ENCODE data around the gene TET3. TPM values are rescaled to one million over a fixed set of nuclear protein-coding genes. Genes with fewer than 3 reads are reported as not detected.

Gene TET3
- total and polyA plus RNA-seq, 9 of the 15 experiments (the other 6 are each of a cell fraction or from before 2014, with no cell fraction given) = 0.35 to 16.3 (median 5.5) TPM

DNA sequence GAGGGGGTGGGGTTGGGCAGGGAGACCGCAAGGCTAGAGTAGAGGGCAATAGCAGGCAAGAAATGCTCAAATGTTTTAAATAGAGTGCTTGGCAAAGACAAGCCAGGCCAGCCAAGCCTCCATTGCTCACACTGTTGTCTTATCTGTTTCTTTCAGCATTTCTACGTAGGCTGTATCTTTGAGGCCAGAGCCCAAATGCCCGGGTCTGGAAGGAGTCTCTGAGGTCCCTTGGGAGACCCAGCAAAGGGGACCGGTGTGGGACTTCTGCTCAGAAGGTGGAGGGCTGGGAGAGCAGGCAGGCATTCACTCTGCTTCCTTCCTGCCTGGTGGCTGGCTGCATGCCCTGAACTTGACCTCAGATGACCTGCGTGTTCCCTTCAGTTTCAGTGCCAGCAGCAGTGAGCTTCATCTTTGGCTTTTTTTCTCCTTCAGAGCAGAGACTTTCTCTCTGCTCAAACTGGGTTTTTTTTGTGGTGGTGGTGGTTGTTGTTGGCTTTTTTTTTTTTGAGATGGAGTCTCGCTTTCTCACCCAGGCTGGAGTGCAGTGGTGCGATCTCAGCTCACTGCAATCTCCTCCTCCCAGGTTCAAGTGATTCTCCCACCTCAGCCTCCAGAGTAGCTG lies 13.7 kb upstream of the TET3 start (continued):
- TF ChIP-seq, protein P1, sequence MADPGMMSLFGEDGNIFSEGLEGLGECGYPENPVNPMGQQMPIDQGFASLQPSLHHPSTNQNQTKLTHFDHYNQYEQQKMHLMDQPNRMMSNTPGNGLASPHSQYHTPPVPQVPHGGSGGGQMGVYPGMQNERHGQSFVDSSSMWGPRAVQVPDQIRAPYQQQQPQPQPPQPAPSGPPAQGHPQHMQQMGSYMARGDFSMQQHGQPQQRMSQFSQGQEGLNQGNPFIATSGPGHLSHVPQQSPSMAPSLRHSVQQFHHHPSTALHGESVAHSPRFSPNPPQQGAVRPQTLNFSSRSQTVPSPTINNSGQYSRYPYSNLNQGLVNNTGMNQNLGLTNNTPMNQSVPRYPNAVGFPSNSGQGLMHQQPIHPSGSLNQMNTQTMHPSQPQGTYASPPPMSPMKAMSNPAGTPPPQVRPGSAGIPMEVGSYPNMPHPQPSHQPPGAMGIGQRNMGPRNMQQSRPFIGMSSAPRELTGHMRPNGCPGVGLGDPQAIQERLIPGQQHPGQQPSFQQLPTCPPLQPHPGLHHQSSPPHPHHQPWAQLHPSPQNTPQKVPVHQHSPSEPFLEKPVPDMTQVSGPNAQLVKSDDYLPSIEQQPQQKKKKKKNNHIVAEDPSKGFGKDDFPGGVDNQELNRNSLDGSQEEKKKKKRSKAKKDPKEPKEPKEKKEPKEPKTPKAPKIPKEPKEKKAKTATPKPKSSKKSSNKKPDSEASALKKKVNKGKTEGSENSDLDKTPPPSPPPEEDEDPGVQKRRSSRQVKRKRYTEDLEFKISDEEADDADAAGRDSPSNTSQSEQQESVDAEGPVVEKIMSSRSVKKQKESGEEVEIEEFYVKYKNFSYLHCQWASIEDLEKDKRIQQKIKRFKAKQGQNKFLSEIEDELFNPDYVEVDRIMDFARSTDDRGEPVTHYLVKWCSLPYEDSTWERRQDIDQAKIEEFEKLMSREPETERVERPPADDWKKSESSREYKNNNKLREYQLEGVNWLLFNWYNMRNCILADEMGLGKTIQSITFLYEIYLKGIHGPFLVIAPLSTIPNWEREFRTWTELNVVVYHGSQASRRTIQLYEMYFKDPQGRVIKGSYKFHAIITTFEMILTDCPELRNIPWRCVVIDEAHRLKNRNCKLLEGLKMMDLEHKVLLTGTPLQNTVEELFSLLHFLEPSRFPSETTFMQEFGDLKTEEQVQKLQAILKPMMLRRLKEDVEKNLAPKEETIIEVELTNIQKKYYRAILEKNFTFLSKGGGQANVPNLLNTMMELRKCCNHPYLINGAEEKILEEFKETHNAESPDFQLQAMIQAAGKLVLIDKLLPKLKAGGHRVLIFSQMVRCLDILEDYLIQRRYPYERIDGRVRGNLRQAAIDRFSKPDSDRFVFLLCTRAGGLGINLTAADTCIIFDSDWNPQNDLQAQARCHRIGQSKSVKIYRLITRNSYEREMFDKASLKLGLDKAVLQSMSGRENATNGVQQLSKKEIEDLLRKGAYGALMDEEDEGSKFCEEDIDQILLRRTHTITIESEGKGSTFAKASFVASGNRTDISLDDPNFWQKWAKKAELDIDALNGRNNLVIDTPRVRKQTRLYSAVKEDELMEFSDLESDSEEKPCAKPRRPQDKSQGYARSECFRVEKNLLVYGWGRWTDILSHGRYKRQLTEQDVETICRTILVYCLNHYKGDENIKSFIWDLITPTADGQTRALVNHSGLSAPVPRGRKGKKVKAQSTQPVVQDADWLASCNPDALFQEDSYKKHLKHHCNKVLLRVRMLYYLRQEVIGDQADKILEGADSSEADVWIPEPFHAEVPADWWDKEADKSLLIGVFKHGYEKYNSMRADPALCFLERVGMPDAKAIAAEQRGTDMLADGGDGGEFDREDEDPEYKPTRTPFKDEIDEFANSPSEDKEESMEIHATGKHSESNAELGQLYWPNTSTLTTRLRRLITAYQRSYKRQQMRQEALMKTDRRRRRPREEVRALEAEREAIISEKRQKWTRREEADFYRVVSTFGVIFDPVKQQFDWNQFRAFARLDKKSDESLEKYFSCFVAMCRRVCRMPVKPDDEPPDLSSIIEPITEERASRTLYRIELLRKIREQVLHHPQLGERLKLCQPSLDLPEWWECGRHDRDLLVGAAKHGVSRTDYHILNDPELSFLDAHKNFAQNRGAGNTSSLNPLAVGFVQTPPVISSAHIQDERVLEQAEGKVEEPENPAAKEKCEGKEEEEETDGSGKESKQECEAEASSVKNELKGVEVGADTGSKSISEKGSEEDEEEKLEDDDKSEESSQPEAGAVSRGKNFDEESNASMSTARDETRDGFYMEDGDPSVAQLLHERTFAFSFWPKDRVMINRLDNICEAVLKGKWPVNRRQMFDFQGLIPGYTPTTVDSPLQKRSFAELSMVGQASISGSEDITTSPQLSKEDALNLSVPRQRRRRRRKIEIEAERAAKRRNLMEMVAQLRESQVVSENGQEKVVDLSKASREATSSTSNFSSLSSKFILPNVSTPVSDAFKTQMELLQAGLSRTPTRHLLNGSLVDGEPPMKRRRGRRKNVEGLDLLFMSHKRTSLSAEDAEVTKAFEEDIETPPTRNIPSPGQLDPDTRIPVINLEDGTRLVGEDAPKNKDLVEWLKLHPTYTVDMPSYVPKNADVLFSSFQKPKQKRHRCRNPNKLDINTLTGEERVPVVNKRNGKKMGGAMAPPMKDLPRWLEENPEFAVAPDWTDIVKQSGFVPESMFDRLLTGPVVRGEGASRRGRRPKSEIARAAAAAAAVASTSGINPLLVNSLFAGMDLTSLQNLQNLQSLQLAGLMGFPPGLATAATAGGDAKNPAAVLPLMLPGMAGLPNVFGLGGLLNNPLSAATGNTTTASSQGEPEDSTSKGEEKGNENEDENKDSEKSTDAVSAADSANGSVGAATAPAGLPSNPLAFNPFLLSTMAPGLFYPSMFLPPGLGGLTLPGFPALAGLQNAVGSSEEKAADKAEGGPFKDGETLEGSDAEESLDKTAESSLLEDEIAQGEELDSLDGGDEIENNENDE (IDR thresholded peaks at IDR 0.05; ENCODE audit: low read depth, low read length) = no peak
- TF ChIP-seq ZFP1 (CRISPR knock-in tag; IDR thresholded peaks at IDR 0.05) (no peak), ZNF766 (CRISPR knock-in tag; conservative IDR thresholded peaks at IDR 0.05) (no peak), TBP (optimal IDR thresholded peaks at IDR 0.05; ENCODE audit: low read depth, low read length) (no peak), MAFK (IDR thresholded peaks at IDR 0.05; ENCODE audit: low read length) (no peak), NCOR1 (IDR thresholded peaks at IDR 0.05) (peak; percentile 89), ZKSCAN8 (CRISPR knock-in tag; IDR thresholded peaks at IDR 0.05) (no peak), ZBTB7A (IDR thresholded peaks at IDR 0.05; ENCODE audit: borderline replicate concordance, control insufficient read depth, low read depth, low read length) (peak; percentile 75; the same call in 1 of the 2 replicates)
- TF ChIP-seq, protein P2, sequence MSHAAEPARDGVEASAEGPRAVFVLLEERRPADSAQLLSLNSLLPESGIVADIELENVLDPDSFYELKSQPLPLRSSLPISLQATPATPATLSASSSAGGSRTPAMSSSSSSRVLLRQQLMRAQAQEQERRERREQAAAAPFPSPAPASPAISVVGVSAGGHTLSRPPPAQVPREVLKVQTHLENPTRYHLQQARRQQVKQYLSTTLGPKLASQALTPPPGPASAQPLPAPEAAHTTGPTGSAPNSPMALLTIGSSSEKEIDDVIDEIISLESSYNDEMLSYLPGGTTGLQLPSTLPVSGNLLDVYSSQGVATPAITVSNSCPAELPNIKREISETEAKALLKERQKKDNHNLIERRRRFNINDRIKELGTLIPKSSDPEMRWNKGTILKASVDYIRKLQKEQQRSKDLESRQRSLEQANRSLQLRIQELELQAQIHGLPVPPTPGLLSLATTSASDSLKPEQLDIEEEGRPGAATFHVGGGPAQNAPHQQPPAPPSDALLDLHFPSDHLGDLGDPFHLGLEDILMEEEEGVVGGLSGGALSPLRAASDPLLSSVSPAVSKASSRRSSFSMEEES (CRISPR knock-in tag; IDR thresholded peaks at IDR 0.05) = no peak
- TF ChIP-seq, protein P3, sequence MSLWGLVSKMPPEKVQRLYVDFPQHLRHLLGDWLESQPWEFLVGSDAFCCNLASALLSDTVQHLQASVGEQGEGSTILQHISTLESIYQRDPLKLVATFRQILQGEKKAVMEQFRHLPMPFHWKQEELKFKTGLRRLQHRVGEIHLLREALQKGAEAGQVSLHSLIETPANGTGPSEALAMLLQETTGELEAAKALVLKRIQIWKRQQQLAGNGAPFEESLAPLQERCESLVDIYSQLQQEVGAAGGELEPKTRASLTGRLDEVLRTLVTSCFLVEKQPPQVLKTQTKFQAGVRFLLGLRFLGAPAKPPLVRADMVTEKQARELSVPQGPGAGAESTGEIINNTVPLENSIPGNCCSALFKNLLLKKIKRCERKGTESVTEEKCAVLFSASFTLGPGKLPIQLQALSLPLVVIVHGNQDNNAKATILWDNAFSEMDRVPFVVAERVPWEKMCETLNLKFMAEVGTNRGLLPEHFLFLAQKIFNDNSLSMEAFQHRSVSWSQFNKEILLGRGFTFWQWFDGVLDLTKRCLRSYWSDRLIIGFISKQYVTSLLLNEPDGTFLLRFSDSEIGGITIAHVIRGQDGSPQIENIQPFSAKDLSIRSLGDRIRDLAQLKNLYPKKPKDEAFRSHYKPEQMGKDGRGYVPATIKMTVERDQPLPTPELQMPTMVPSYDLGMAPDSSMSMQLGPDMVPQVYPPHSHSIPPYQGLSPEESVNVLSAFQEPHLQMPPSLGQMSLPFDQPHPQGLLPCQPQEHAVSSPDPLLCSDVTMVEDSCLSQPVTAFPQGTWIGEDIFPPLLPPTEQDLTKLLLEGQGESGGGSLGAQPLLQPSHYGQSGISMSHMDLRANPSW (CRISPR knock-in tag; IDR thresholded peaks at IDR 0.05) = no peak

Data from K562 (cell line).